ENCODE data around the gene C15orf40.

- TF ChIP-seq CTCF (IDR thresholded peaks at IDR 0.05) (no peak), POLR2A (IDR thresholded peaks at IDR 0.05) (no peak), EP300 (IDR thresholded peaks at IDR 0.05) (no peak)
Observed at GRCh38 chr15:82950746-82951370, 60.6 kb downstream of the C15orf40 start.

Measured in ovary (tissue), 3 donors.